Activated CD4-positive, alpha-beta T cell treated with anti-CD3 and anti-CD28 coated beads for 4 hours (primary cell): ENCODE data around the gene PHACTR1.

Source experiments
- DNase-seq, 2 donors: peaks; one replicate each; pipeline ENCODE4 v3.0.0-alpha.2; 2020

The PHACTR1 gene

GRCh38 chr6:13001927-13002326 lies 285.4 kb downstream of the PHACTR1 start:
- DNase-seq, result no peak

GRCh38 chr6:13004601-13005000 lies 288.0 kb downstream of the PHACTR1 start:
- no peak for DNase-seq

DNA sequence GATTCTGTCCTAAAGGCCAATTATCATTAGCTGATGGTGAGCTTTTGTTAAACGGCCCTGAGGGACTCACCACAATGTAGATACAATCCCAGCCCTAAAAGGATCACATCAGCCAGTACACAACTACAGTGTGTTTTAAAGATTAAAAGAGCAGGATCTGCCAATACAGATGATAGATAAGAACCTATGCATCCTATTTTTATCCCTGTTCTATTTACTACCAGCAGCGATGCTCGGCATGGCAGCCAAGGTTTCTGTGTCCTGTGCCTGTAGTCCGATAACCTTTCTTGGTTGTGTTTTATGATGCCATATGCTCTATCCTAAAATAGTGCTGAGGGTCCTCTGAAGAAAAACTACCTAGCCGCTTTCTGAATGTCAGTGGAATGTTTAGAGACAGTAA lies 289.4 kb downstream of the PHACTR1 start:
- no peak for DNase-seq

DNA sequence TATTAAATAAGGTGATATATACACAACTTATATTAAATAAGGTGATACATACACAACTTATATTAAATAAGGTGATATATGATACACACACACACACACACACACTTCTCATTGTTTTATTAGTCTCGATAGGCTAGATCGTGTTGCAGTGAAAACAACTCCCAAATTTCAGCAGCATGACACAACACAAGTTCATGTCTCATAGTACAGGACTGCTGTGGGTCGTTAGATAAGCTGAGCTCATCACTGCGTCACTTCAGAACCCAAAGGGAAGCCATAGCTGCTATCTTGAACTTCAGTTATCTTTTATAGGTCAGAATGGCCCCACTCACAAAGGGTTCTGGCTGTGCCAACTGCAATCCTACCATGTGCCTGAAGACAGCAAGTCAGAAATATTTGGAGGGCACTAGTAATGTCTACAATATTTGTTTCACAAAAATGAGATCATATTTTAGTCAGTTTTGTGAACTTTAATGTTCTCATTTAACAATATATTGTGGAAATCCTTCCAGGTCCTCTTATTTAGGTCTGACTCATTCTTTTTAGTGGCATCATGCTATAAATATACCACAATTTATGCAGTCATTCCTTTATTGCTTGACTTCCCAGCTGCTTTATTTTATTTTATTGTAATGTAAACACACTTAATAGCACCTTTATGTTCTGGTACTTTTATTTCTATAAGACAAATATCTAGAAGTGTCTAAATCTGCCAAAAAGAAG lies 290.2 kb downstream of the PHACTR1 start:
- no peak for DNase-seq

GRCh38 chr6:13007744-13008143 lies 291.2 kb downstream of the PHACTR1 start:
- no peak for DNase-seq

DNA sequence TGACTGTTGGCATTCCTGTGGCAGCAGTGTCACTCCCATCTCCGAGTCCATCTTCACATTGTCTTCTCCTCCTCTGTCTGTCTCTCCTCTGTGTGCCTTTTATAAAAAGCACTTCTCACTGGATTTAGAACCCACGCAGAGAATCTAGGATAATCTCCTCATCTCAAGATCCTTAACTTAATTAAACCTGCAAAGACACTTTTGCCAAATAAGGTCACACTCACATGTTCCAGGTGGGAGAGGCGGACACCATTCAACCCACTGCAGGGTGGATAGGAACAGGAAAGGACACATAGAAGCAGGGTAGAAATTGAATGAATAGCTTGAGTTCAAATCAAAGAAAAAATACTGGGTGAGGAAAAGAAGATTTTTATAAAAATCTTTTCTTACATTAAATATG lies 292.5 kb downstream of the PHACTR1 start:
- no peak for DNase-seq

GRCh38 chr6:13009461-13009860 lies 292.9 kb downstream of the PHACTR1 start:
- DNase-seq, result no peak

DNA sequence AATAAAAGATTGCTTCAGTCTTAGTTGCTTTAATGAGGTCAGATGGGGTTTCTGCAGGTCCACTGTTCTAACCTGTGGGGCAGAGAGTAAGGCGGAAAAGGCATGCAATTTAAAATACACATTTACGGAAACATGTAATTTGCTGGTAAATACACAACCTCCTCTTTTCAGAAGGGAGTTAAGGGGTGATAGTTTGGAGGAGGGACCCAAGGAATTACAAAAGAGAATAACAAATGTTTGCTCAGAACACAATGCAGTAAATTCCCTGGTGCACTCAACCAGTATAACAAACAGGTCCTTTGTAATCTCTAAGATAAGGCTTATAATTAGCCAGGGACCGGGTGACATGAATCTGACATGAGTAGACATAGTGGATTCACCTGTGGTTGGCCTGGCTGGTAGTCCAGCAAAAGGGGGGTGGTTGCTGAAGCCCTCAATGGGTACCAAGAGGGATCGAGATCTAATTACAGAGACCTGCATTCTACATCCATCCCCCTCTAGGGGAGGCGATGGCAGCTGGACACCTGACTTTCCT lies 295.1 kb downstream of the PHACTR1 start:
- no peak for DNase-seq

- DNase-seq, result no peak
Observed at GRCh38 chr6:13012296-13012695, 295.7 kb downstream of the PHACTR1 start.

DNA sequence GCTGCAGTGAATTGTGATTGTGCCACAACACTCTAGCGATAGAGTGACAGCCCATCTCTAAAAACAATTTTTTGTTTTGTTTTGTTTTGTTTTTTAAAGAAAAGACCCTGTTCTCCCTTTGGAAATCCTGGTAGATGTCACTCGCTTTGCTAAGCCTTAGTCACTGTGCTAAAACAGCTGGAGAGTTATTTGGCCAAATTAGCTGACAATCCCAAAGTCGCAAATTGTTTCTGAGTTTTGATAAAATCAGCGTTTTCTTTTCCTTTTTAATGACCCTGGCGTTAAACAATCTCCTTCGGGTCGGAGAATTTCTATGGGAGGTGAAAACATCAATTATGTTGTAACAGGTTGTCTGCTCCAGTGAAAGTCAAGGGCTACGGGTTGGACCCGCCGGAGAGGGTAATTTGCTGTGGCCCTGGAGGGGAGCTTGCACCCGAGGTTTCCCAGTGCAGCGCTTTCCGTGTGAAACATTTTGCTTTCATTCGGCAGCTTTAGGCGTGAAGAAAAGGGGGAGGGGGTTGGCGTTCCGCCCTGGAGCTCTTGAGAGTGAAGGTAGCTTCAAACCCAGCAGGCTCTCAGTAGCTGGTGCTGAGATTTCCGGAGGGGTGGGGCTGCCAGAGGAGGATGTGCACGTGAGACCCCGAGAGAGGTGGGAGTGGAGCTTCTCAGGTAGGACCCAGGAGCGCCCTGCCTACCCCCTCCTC lies 296.6 kb downstream of the PHACTR1 start:
- DNase-seq, result no peak

- no peak for DNase-seq
Observed at GRCh38 chr6:13013681-13014503, 297.3 kb downstream of the PHACTR1 start.

GRCh38 chr6:13014504-13015378 lies 298.2 kb downstream of the PHACTR1 start:
- no peak for DNase-seq

DNA sequence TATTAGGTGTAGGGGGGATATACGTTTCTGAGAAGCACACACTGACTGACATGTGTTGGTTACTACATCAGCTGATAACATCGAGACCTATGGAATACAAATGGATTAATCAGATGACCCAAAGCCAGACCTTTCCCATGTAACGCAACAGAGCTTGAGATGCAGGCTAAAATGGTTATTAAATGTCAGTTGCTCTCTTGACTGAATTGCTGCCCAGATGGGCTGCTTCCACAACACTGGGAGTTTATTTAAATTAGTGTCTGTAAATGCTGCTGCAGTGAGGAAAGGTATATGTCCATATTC lies 298.8 kb downstream of the PHACTR1 start:
- no peak for DNase-seq

GRCh38 chr6:13024616-13025015 lies 308.0 kb downstream of the PHACTR1 start:
- no peak for DNase-seq

DNA sequence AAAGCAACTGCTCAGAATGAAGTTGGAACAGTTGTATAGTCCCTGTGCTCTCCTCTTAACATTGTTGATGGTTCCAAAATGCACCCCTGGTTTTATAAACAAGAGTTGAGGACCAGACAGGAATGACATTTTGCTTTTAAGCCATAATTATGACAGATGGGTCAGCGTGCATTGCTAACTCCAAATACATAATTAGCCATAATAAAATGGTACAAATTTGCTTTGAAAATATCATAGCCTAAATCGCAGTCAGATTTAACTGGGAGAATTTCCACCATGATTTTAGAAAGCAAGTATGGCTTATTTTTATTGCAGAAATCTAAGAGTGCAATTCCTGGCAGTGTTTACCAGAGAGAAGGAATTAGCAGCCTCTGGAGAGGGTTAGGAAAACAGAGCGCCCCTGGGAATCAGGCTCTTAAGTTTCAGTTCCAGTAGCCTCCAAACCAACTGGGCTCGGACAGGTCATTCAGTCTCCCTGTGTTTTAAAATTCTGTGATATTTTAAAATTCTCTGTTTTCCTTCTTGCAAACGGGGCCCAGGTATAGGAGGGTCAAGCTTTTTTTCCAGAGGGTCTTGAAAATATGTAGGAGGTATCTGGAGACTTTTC lies 309.4 kb downstream of the PHACTR1 start:
- no peak for DNase-seq

DNA sequence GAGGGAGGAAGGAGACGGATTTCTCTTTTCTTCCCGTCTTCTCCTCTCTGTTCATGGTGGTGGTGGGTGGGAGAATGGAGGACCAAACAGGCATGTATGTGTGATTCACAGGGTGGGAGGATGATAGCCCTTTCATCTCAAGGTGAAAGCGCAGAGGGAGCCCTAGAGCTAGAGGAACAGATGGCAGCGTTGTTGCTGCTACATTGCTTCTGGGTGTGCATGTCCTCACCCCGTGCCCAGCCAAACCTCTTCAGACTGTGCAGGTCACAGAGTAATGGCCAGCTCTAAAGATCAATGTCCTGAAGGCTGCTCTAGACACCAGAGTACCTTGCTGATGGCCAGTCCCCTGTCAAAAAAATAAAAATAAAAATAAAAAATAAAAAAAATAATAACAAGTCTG lies 310.0 kb downstream of the PHACTR1 start:
- no peak for DNase-seq

DNA sequence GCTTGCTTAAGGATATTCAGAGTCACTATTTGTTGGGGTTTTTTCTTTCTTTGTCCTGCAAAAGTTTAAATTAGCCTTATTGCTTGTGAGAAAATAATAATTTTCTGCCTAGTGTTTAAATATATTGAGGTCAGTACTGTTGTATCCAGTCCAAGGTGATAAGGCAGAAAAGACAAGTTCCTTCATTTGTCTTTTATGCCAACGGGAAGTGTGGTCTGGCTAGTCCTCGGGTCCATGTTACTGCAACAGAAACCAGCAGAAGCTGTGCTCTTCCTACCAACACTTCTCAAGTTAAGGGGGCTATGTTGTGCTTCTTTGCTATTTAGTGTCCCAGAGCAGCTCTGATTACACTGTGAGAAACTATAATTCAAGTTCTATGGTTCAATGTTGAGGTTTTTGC lies 310.6 kb downstream of the PHACTR1 start:
- DNase-seq, result no peak

- DNase-seq, result no peak
Observed at GRCh38 chr6:13030396-13030795, 313.8 kb downstream of the PHACTR1 start.

DNA sequence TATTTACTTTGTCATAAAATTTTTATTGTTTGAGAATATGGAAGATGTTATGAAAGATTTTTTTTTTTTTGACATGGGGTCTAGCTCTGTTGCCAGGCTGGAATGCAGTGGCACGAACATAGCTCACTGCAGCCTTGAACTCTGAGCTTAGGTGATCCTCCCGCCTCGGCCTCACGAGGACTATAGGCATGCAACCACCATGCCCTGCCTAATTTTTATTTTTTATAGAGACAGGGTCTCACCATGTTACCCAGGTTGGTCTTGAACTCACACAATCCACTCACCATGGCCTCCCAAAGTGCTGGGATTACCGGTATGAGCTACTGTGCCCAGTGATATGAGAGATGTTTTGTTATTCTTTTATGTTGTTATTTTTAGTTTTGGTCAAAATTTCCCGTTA lies 316.0 kb downstream of the PHACTR1 start:
- no peak for DNase-seq

DNA sequence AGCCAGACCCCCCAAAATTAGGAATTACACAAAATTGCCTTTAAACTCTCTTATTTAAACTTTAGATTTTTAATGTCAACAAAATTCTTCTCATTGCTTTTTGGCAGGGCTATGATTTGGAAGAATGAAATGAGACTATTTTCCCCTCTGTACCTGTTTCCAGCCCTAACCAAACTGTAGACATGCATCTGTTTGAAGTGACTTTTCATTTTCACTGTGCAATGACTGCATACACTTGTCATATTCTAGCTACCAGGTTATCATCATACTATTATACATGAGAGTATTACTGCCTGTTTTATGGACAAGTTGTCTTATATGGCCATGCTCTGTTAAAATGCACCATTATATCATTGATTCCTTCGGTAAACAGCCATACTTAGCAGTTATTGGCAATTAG lies 316.6 kb downstream of the PHACTR1 start:
- no peak for DNase-seq

DNA sequence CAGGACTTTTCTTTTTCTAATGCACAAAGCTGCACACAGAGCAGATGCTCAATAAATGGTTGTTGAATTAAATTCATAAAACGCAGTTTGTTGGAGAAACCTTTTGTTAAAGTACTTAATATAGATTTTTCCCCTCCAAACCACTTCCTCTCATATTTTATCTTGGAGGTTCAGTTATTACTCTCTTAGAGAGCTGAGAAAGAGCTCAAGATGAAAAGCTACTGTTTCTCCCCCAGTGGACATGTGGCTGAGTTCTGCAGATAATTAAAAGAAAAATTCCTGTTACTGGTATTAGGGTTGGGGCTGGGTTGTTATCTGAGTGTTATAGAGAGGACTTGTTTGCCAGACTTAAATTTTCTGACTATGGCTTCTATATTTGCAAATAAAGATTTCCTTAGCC lies 317.7 kb downstream of the PHACTR1 start:
- DNase-seq, result no peak

- no peak for DNase-seq
Observed at GRCh38 chr6:13035606-13036005, 319.0 kb downstream of the PHACTR1 start.
